NCI-H187 treated with DMSO at 0.1 percent for 48 hours (cell line): ENCODE results near the gene C2orf92.

Source experiments
- DNase-seq: peaks from one replicate; lab custom pipeline; 2025; lab: John Stamatoyannopoulos, UW

C2orf92 gene

GRCh38 chr2:97745474-97746174, 76.1 kb downstream of the C2orf92 start:
- DNase-seq: peak; percentile 60

DNA sequence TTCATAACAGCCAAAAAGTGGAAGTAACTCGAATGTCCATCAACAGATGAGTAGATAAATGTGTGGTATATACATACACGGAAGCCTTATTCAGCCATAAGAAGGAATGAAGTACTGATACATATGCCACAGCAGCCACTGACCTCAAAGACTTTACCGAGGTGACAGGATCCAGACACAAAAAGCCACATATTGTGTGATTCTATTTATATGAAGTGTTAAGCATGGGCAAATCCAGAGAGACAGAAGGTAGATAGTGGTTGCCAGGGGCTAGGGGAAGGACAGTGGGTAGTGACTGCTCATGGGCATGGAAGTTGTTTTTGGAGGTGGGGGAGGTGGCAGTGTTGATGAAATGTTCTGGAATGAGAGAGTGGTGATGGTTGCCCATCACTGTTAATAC, 77.8 kb downstream of the C2orf92 start:
- DNase-seq: no peak

- no peak for DNase-seq
Measured at GRCh38 chr2:97747716-97748115, 78.2 kb downstream of the C2orf92 start.

- no peak for DNase-seq
Measured at GRCh38 chr2:97749581-97749980, 80.1 kb downstream of the C2orf92 start.

DNA sequence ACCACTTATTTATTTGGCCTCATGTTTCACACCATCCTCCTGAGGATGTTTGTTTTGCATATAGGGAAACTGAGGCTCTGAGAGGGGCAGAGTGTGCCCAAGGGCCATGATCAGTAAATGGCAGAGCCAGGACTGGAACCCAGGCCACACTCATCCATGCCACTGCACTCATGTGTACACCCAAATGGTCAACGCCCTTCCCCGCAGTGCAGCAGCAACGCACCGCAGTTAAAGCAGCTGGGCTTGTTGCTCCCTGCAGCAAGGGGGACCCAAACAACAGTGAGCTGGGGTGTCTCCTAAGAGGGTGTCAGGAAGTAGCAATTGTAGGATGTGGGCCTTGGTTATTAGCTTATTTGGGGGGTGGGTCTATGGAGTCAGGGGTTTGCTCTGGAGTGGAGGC, 80.5 kb downstream of the C2orf92 start:
- no peak for DNase-seq

GRCh38 chr2:97751752-97752151, 82.2 kb downstream of the C2orf92 start:
- peak; percentile 66 for DNase-seq
